ENCODE results near the gene USP13. TPM values are rescaled to one million over a fixed set of nuclear protein-coding genes. Genes with fewer than 3 reads are reported as not detected.

The USP13 gene
- polyA plus RNA-seq, 2 donors = 0.81 to 1.1 TPM

- Histone ChIP-seq H3K9me3 (ENCODE audit: control insufficient read depth in 2 of 2, insufficient read depth in 1 of 2, low read depth in 1 of 2, low read length in 1 of 2) (no peaks in the 10 kb centered on the region), H3K27ac (ENCODE audit: low read depth in 2 of 2, low read length in 1 of 2) (no peak overlapping the region), H3K36me3 (ENCODE audit: control insufficient read depth in 2 of 2, insufficient read depth in 2 of 2, low read length in 1 of 2) (no peaks in the 10 kb centered on the region), H3K4me1 (ENCODE audit: control insufficient read depth in 2 of 2, insufficient read depth in 2 of 2, low read length in 1 of 2) (no peaks in the 10 kb centered on the region), H3K27me3 (ENCODE audit: control insufficient read depth in 1 of 2, insufficient read depth in 2 of 2, low read length in 2 of 2) (no peaks in the 10 kb centered on the region), H3K4me3 (ENCODE audit: low read depth in 1 of 2, low read length in 2 of 2) (no peak overlapping the region)
- WGBS, 2 donors = 94 to 97% methylated on average over 6 of the region's 6 CpGs
Observed at GRCh38 chr3:179738998-179739397, 86.2 kb downstream of the USP13 start.

DNA sequence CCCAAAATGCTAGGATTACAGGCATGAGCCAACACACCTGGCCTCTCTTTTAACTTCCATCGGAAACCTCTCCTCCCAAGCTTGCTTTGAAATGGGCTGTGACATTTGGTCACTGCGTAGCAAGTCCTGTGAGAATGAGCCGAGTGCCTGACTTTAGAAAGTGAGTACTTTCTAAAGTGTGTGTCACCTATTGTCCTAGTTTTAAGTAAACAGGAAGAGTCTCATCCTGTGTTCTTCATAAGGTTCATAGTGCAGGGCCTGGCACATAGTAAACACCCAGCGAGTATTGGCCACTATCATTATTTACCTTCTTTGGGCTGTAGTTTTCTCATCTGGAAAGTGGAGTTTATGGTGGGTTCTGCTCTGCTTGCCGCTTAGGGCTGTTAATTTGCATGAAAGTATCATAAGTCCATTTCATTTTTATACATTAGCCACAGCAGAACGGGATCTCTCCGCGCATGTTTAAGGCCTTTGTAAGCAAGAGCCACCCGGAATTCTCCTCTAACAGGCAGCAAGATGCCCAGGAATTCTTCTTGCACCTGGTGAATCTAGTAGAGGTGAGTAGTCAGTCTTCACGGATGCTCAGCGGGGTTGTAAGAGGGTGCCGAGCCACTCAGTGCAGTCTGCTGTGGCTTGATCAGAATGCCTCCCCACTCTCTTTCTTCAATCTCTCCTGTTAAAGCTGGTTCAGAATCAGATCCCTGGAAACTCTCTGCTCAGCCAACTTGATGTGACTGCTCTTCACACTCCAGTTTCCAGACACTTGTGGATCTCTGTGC lies 87.2 kb downstream of the USP13 start:
- H3K4me1 ChIP-seq (ENCODE audit: control insufficient read depth in 2 of 2, insufficient read depth in 2 of 2, low read length in 1 of 2) = no peaks in the 10 kb centered on the region
- 85% methylated on average over 12 of the region's 12 CpGs for WGBS, 2 donors
- no peak overlapping the region for H3K27ac ChIP-seq (ENCODE audit: low read depth in 2 of 2, low read length in 1 of 2)
- no peak overlapping the region for H3K4me3 ChIP-seq (ENCODE audit: low read depth in 1 of 2, low read length in 2 of 2)
- H3K36me3 ChIP-seq (ENCODE audit: control insufficient read depth in 2 of 2, insufficient read depth in 2 of 2, low read length in 1 of 2) = peaks cover 0 to 4% of the 10 kb centered on the region in 2 donors
- H3K27me3 ChIP-seq (ENCODE audit: control insufficient read depth in 1 of 2, insufficient read depth in 2 of 2, low read length in 2 of 2) = no peaks in the 10 kb centered on the region
- no peaks in the 10 kb centered on the region for H3K9me3 ChIP-seq (ENCODE audit: control insufficient read depth in 2 of 2, insufficient read depth in 1 of 2, low read depth in 1 of 2, low read length in 1 of 2)

GRCh38 chr3:179743913-179744312 lies 91.1 kb downstream of the USP13 start:
- Histone ChIP-seq H3K4me3 (ENCODE audit: low read depth in 1 of 2, low read length in 2 of 2) (no peak overlapping the region), H3K9me3 (ENCODE audit: control insufficient read depth in 2 of 2, insufficient read depth in 1 of 2, low read depth in 1 of 2, low read length in 1 of 2) (no peaks in the 10 kb centered on the region), H3K27me3 (ENCODE audit: control insufficient read depth in 1 of 2, insufficient read depth in 2 of 2, low read length in 2 of 2) (no peaks in the 10 kb centered on the region), H3K27ac (ENCODE audit: low read depth in 2 of 2, low read length in 1 of 2) (no peak overlapping the region), H3K4me1 (ENCODE audit: control insufficient read depth in 2 of 2, insufficient read depth in 2 of 2, low read length in 1 of 2) (no peaks in the 10 kb centered on the region), H3K36me3 (ENCODE audit: control insufficient read depth in 2 of 2, insufficient read depth in 2 of 2, low read length in 1 of 2) (peaks cover 0 to 6% of the 10 kb centered on the region in 2 donors)
- 88% methylated on average over 2 of the region's 2 CpGs for WGBS, 2 donors

GRCh38 chr3:179744667-179745066 lies 91.8 kb downstream of the USP13 start:
- WGBS, 2 donors = 93 to 95% methylated on average over 5 of the region's 5 CpGs
- no peak overlapping the region for H3K27ac ChIP-seq (ENCODE audit: low read depth in 2 of 2, low read length in 1 of 2)

GRCh38 chr3:179745079-179745478 lies 92.2 kb downstream of the USP13 start:
- H3K36me3 ChIP-seq (ENCODE audit: control insufficient read depth in 2 of 2, insufficient read depth in 2 of 2, low read length in 1 of 2) = peaks cover 0 to 6% of the 10 kb centered on the region in 2 donors
- no peaks in the 10 kb centered on the region for H3K4me1 ChIP-seq (ENCODE audit: control insufficient read depth in 2 of 2, insufficient read depth in 2 of 2, low read length in 1 of 2)
- WGBS, 2 donors = 86 to 87% methylated on average over 4 of the region's 4 CpGs
- H3K27ac ChIP-seq (ENCODE audit: low read depth in 2 of 2, low read length in 1 of 2) = no peak overlapping the region
- no peaks in the 10 kb centered on the region for H3K27me3 ChIP-seq (ENCODE audit: control insufficient read depth in 1 of 2, insufficient read depth in 2 of 2, low read length in 2 of 2)
- H3K4me3 ChIP-seq (ENCODE audit: low read depth in 1 of 2, low read length in 2 of 2) = no peak overlapping the region
- no peaks in the 10 kb centered on the region for H3K9me3 ChIP-seq (ENCODE audit: control insufficient read depth in 2 of 2, insufficient read depth in 1 of 2, low read depth in 1 of 2, low read length in 1 of 2)

More at GRCh38 chr3:179744667-179745066, 91.8 kb downstream of the USP13 start:
- no peak overlapping the region for H3K4me3 ChIP-seq (ENCODE audit: low read depth in 1 of 2, low read length in 2 of 2)
- H3K9me3 ChIP-seq (ENCODE audit: control insufficient read depth in 2 of 2, insufficient read depth in 1 of 2, low read depth in 1 of 2, low read length in 1 of 2) = no peaks in the 10 kb centered on the region
- no peaks in the 10 kb centered on the region for H3K4me1 ChIP-seq (ENCODE audit: control insufficient read depth in 2 of 2, insufficient read depth in 2 of 2, low read length in 1 of 2)
- H3K36me3 ChIP-seq (ENCODE audit: control insufficient read depth in 2 of 2, insufficient read depth in 2 of 2, low read length in 1 of 2) = peaks cover 0 to 6% of the 10 kb centered on the region in 2 donors
- H3K27me3 ChIP-seq (ENCODE audit: control insufficient read depth in 1 of 2, insufficient read depth in 2 of 2, low read length in 2 of 2) = no peaks in the 10 kb centered on the region

- peaks cover 0 to 6% of the 10 kb centered on the region in 2 donors for H3K36me3 ChIP-seq (ENCODE audit: control insufficient read depth in 2 of 2, insufficient read depth in 2 of 2, low read length in 1 of 2)
- H3K27me3 ChIP-seq (ENCODE audit: control insufficient read depth in 1 of 2, insufficient read depth in 2 of 2, low read length in 2 of 2) = no peaks in the 10 kb centered on the region
- WGBS, 2 donors = 77 to 80% methylated on average over 5 of the region's 5 CpGs
- no peak overlapping the region for H3K4me3 ChIP-seq (ENCODE audit: low read depth in 1 of 2, low read length in 2 of 2)
- H3K9me3 ChIP-seq (ENCODE audit: control insufficient read depth in 2 of 2, insufficient read depth in 1 of 2, low read depth in 1 of 2, low read length in 1 of 2) = no peaks in the 10 kb centered on the region
- H3K4me1 ChIP-seq (ENCODE audit: control insufficient read depth in 2 of 2, insufficient read depth in 2 of 2, low read length in 1 of 2) = no peaks in the 10 kb centered on the region
- no peak overlapping the region for H3K27ac ChIP-seq (ENCODE audit: low read depth in 2 of 2, low read length in 1 of 2)
Observed at GRCh38 chr3:179745716-179746115, 92.9 kb downstream of the USP13 start.

GRCh38 chr3:179750720-179751328 lies 98.0 kb downstream of the USP13 start:
- Histone ChIP-seq H3K4me1 (ENCODE audit: control insufficient read depth in 2 of 2, insufficient read depth in 2 of 2, low read length in 1 of 2) (no peaks in the 10 kb centered on the region), H3K9me3 (ENCODE audit: control insufficient read depth in 2 of 2, insufficient read depth in 1 of 2, low read depth in 1 of 2, low read length in 1 of 2) (no peaks in the 10 kb centered on the region), H3K27me3 (ENCODE audit: control insufficient read depth in 1 of 2, insufficient read depth in 2 of 2, low read length in 2 of 2) (no peaks in the 10 kb centered on the region), H3K27ac (ENCODE audit: low read depth in 2 of 2, low read length in 1 of 2) (no peak overlapping the region), H3K36me3 (ENCODE audit: control insufficient read depth in 2 of 2, insufficient read depth in 2 of 2, low read length in 1 of 2) (peaks cover 2 to 5% of the 10 kb centered on the region in 2 donors), H3K4me3 (ENCODE audit: low read depth in 1 of 2, low read length in 2 of 2) (no peak overlapping the region)
- WGBS, 2 donors = 58 to 66% methylated on average over 6 of the region's 6 CpGs

- Histone ChIP-seq H3K4me3 (ENCODE audit: low read depth in 1 of 2, low read length in 2 of 2) (no peak overlapping the region), H3K4me1 (ENCODE audit: control insufficient read depth in 2 of 2, insufficient read depth in 2 of 2, low read length in 1 of 2) (no peaks in the 10 kb centered on the region), H3K27me3 (ENCODE audit: control insufficient read depth in 1 of 2, insufficient read depth in 2 of 2, low read length in 2 of 2) (no peaks in the 10 kb centered on the region), H3K9me3 (ENCODE audit: control insufficient read depth in 2 of 2, insufficient read depth in 1 of 2, low read depth in 1 of 2, low read length in 1 of 2) (no peaks in the 10 kb centered on the region), H3K27ac (ENCODE audit: low read depth in 2 of 2, low read length in 1 of 2) (no peak overlapping the region), H3K36me3 (ENCODE audit: control insufficient read depth in 2 of 2, insufficient read depth in 2 of 2, low read length in 1 of 2) (peaks cover 2 to 3% of the 10 kb centered on the region in 2 donors)
- 89 to 91% methylated on average over 8 of the region's 8 CpGs for WGBS, 2 donors
Observed at GRCh38 chr3:179760944-179761343, 108.1 kb downstream of the USP13 start.

DNA sequence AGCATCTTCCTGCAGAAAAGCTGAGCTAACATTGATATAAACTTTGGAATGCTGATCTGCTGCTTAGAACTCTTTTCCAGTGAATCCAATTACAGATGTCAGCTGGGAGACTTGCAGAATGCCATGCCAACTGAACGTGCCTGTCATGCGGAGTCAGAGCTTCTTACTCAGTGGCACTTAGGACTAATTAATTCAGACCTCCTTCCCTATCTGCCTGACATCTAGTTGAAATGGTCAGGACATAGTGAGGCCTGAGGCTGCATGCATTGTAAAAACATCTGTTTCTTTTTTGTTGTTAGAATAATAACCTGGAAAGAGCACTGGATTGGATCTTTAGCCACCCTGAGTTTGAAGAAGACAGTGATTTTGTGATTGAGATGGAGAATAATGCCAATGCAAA lies 112.6 kb downstream of the USP13 start:
- H3K36me3 ChIP-seq (ENCODE audit: control insufficient read depth in 2 of 2, insufficient read depth in 2 of 2, low read length in 1 of 2) = peaks cover 0 to 2% of the 10 kb centered on the region in 2 donors
- 79 to 86% methylated on average over 2 of the region's 2 CpGs for WGBS, 2 donors
- no peaks in the 10 kb centered on the region for H3K9me3 ChIP-seq (ENCODE audit: control insufficient read depth in 2 of 2, insufficient read depth in 1 of 2, low read depth in 1 of 2, low read length in 1 of 2)

More for the DNA sequence above, 112.6 kb downstream of the USP13 start:
- no peaks in the 10 kb centered on the region for H3K27me3 ChIP-seq (ENCODE audit: control insufficient read depth in 1 of 2, insufficient read depth in 2 of 2, low read length in 2 of 2)
- H3K4me1 ChIP-seq (ENCODE audit: control insufficient read depth in 2 of 2, insufficient read depth in 2 of 2, low read length in 1 of 2) = no peaks in the 10 kb centered on the region
- H3K27ac ChIP-seq (ENCODE audit: low read depth in 2 of 2, low read length in 1 of 2) = no peak overlapping the region
- no peak overlapping the region for H3K4me3 ChIP-seq (ENCODE audit: low read depth in 1 of 2, low read length in 2 of 2)

Data from esophagus (tissue), 2 donors.